ENCODE data around the gene GLTP. TPM values are rescaled to one million over a fixed set of nuclear protein-coding genes. Genes with fewer than 3 reads are reported as not detected.
A peak's percentile ranks its signal among the peaks of the same experiment; 100 is the strongest.
"Not testable (repeated sequence)": the region's sequence is repeated elsewhere in the genome, so short reads cannot be mapped to it uniquely, and the experiment has no call there.

Gene GLTP
- total and polyA plus RNA-seq, 7 experiments from 2014 or later, result 19.2 to 36.2 (median 22.3) TPM

GRCh38 chr12:109858764-109859163, 21.6 kb downstream of the GLTP start:
- DNase-seq (no peak), ATAC-seq (no peak)
- peaks cover 0 to 23% (median 3%) of the 10 kb centered on the region in 5 donors for H3K36me3 Mint-ChIP-seq
- Histone ChIP-seq H3K36me3 (ENCODE audit: control insufficient read depth in 2 of 3, insufficient read depth in 3 of 3, low read length in 3 of 3) (peaks cover 0 to 54% (median 10%) of the 10 kb centered on the region in 3 experiments), H3K4me3 (ENCODE audit: low read length) (no peak overlapping the region), H3K4me1 (ENCODE audit: control insufficient read depth in 2 of 2, insufficient read depth in 2 of 2, low read length in 2 of 2) (peaks cover 0 to 8% of the 10 kb centered on the region in 2 donors), H3K9me3 (ENCODE audit: control insufficient read depth in 2 of 3, low read length in 3 of 3) (no peaks in the 10 kb centered on the region), H3K27me3 (ENCODE audit: control insufficient read depth in 2 of 2, insufficient read depth in 2 of 2, low read length in 2 of 2) (no peaks in the 10 kb centered on the region), H3K27ac (ENCODE audit: low read depth, low read length) (peak overlapping the region; percentile 35)
- H3K9me3 Mint-ChIP-seq, result no peaks in the 10 kb centered on the region
- intact Hi-C loops (cut with micrococcal nuclease), result no loop called here
- POLR2A ChIA-PET, result interaction anchor here (0.7 to 1.3 kb wide), 2 partner anchors 8 to 20 kb away, joined by 4 to 5 read pairs; no protein-coding TSS in a partner anchor
- CTCF ChIA-PET, result interaction anchor here (1.4 kb wide), 1 partner anchor 54 kb away, joined by 6 read pairs; no protein-coding TSS in a partner anchor
- peaks cover 0 to 8% (median 6%) of the 10 kb centered on the region in 7 donors for H3K4me1 Mint-ChIP-seq
- peak overlapping the region in 3 of 9 donors; percentile 47 to 81 (median 80) for H3K27ac Mint-ChIP-seq
- no peaks in the 10 kb centered on the region for H3K27me3 Mint-ChIP-seq
- H3K4me3 Mint-ChIP-seq, result no peak overlapping the region

GRCh38 chr12:109857715-109858114, 22.6 kb downstream of the GLTP start:
- Mint-ChIP-seq H3K36me3 (peaks cover 0 to 24% (median 4%) of the 10 kb centered on the region in 5 donors), H3K27me3 (no peaks in the 10 kb centered on the region), H3K4me1 (peaks cover 0 to 8% (median 4%) of the 10 kb centered on the region in 7 donors), H3K27ac (peak overlapping the region in 2 of 9 donors; percentile 30 to 56), H3K4me3 (no peak overlapping the region), H3K9me3 (no peaks in the 10 kb centered on the region)
- no peaks in the 10 kb centered on the region for H3K4me1 ChIP-seq (ENCODE audit: control insufficient read depth in 2 of 2, insufficient read depth in 2 of 2, low read length in 2 of 2)
- peaks cover 0 to 57% (median 10%) of the 10 kb centered on the region in 3 experiments for H3K36me3 ChIP-seq (ENCODE audit: control insufficient read depth in 2 of 3, insufficient read depth in 3 of 3, low read length in 3 of 3)
- intact Hi-C loops (cut with micrococcal nuclease), result no loop called here
- no peak for ATAC-seq
- ChIA-PET POLR2A (interaction anchor here (1.0 to 1.3 kb wide), 2 partner anchors 9 to 21 kb away, joined by 5 read pairs; no protein-coding TSS in a partner anchor), CTCF (no interaction called here)
- no peak overlapping the region for H3K4me3 ChIP-seq (ENCODE audit: low read length)
- no peak for DNase-seq
- H3K9me3 ChIP-seq (ENCODE audit: control insufficient read depth in 2 of 3, low read length in 3 of 3), result no peaks in the 10 kb centered on the region
- no peak overlapping the region for H3K27ac ChIP-seq (ENCODE audit: low read depth, low read length)
- H3K27me3 ChIP-seq (ENCODE audit: control insufficient read depth in 2 of 2, insufficient read depth in 2 of 2, low read length in 2 of 2), result no peaks in the 10 kb centered on the region

- Histone ChIP-seq H3K4me3 (ENCODE audit: low read length) (no peak overlapping the region), H3K9me3 (ENCODE audit: control insufficient read depth in 2 of 3, low read length in 3 of 3) (no peaks in the 10 kb centered on the region), H3K4me1 (ENCODE audit: control insufficient read depth in 2 of 2, insufficient read depth in 2 of 2, low read length in 2 of 2) (no peaks in the 10 kb centered on the region), H3K27ac (ENCODE audit: low read depth, low read length) (no peak overlapping the region), H3K27me3 (ENCODE audit: control insufficient read depth in 2 of 2, insufficient read depth in 2 of 2, low read length in 2 of 2) (no peaks in the 10 kb centered on the region), H3K36me3 (ENCODE audit: control insufficient read depth in 2 of 3, insufficient read depth in 3 of 3, low read length in 3 of 3) (peaks cover 0 to 57% (median 10%) of the 10 kb centered on the region in 3 experiments)
- Mint-ChIP-seq H3K27ac (peak overlapping the region in 1 of 9 donors; percentile 32), H3K4me3 (no peak overlapping the region), H3K4me1 (peaks cover 0 to 8% (median 5%) of the 10 kb centered on the region in 7 donors), H3K36me3 (peaks cover 0 to 32% (median 4%) of the 10 kb centered on the region in 5 donors), H3K9me3 (no peaks in the 10 kb centered on the region), H3K27me3 (no peaks in the 10 kb centered on the region)
- CTCF ChIA-PET, result interaction anchor here (0.6 kb wide), 2 partner anchors 1150 to 1343 kb away, joined by 3 to 4 read pairs; no protein-coding TSS in a partner anchor
- POLR2A ChIA-PET, result no interaction called here
- intact Hi-C loops (cut with micrococcal nuclease), result no loop called here
- ATAC-seq (no peak), DNase-seq (no peak)
These were observed 25.0 kb downstream of the GLTP start for GRCh38 chr12:109855377-109855776.

GRCh38 chr12:109850518-109850917, 29.8 kb downstream of the GLTP start:
- intact Hi-C loops (cut with micrococcal nuclease); DNase-seq; H3K27me3 ChIP-seq (ENCODE audit: control insufficient read depth in 2 of 2, insufficient read depth in 2 of 2, low read length in 2 of 2); H3K27ac Mint-ChIP-seq; H3K36me3 Mint-ChIP-seq; POLR2A ChIA-PET; H3K4me3 Mint-ChIP-seq; H3K4me1 Mint-ChIP-seq; CTCF ChIA-PET; H3K9me3 Mint-ChIP-seq; H3K27ac ChIP-seq (ENCODE audit: low read depth, low read length); H3K9me3 ChIP-seq (ENCODE audit: control insufficient read depth in 2 of 3, low read length in 3 of 3); H3K4me1 ChIP-seq (ENCODE audit: control insufficient read depth in 2 of 2, insufficient read depth in 2 of 2, low read length in 2 of 2); ATAC-seq; H3K27me3 Mint-ChIP-seq; H3K4me3 ChIP-seq (ENCODE audit: low read length): not testable (repeated sequence)
- peaks cover 0 to 26% (median 0%) of the 10 kb centered on the region in 3 experiments for H3K36me3 ChIP-seq (ENCODE audit: control insufficient read depth in 2 of 3, insufficient read depth in 3 of 3, low read length in 3 of 3)

GRCh38 chr12:109847142-109847735, 33.1 kb downstream of the GLTP start:
- POLR2A ChIA-PET, result interaction anchor here (0.6 kb wide), 2 partner anchors 8 to 53 kb away, joined by 3 read pairs; partner anchors contain the start of gene TCHP
- Mint-ChIP-seq H3K27ac (peak overlapping the region in 1 of 9 donors; percentile 37), H3K36me3 (peaks cover 0 to 5% (median 0%) of the 10 kb centered on the region in 5 donors), H3K4me3 (no peak overlapping the region), H3K4me1 (peaks cover 0 to 10% (median 0%) of the 10 kb centered on the region in 7 donors), H3K9me3 (no peaks in the 10 kb centered on the region), H3K27me3 (no peaks in the 10 kb centered on the region)
- H3K27ac ChIP-seq (ENCODE audit: low read depth, low read length), result no peak overlapping the region
- H3K9me3 ChIP-seq (ENCODE audit: control insufficient read depth in 2 of 3, low read length in 3 of 3), result no peaks in the 10 kb centered on the region
- ATAC-seq, result peak; percentile 55
- CTCF ChIA-PET, result interaction anchor here (0.7 to 1.3 kb wide), 3 partner anchors 167 to 957 kb away, joined by 3 to 6 read pairs (median 4); no protein-coding TSS in a partner anchor
- DNase-seq, result no peak
- intact Hi-C loops (cut with micrococcal nuclease), result no loop called here
- no peaks in the 10 kb centered on the region for H3K4me1 ChIP-seq (ENCODE audit: control insufficient read depth in 2 of 2, insufficient read depth in 2 of 2, low read length in 2 of 2)
- H3K36me3 ChIP-seq (ENCODE audit: control insufficient read depth in 2 of 3, insufficient read depth in 3 of 3, low read length in 3 of 3), result peaks cover 0 to 5% (median 0%) of the 10 kb centered on the region in 3 experiments
- no peak overlapping the region for H3K4me3 ChIP-seq (ENCODE audit: low read length)
- H3K27me3 ChIP-seq (ENCODE audit: control insufficient read depth in 2 of 2, insufficient read depth in 2 of 2, low read length in 2 of 2), result no peaks in the 10 kb centered on the region

GRCh38 chr12:109845824-109846205, 34.5 kb downstream of the GLTP start:
- Histone ChIP-seq H3K4me3 (ENCODE audit: low read length) (no peak overlapping the region), H3K36me3 (ENCODE audit: control insufficient read depth in 2 of 3, insufficient read depth in 3 of 3, low read length in 3 of 3) (no peaks in the 10 kb centered on the region), H3K9me3 (ENCODE audit: control insufficient read depth in 2 of 3, low read length in 3 of 3) (no peaks in the 10 kb centered on the region), H3K27me3 (ENCODE audit: control insufficient read depth in 2 of 2, insufficient read depth in 2 of 2, low read length in 2 of 2) (no peaks in the 10 kb centered on the region), H3K4me1 (ENCODE audit: control insufficient read depth in 2 of 2, insufficient read depth in 2 of 2, low read length in 2 of 2) (no peaks in the 10 kb centered on the region), H3K27ac (ENCODE audit: low read depth, low read length) (no peak overlapping the region)
- Mint-ChIP-seq H3K9me3 (no peaks in the 10 kb centered on the region), H3K4me3 (peak overlapping the region in 4 of 10 donors; percentile 32 to 70 (median 58)), H3K4me1 (peaks cover 0 to 10% (median 0%) of the 10 kb centered on the region in 7 donors), H3K27me3 (no peaks in the 10 kb centered on the region), H3K27ac (no peak overlapping the region), H3K36me3 (peaks cover 0 to under 1% (median 0%) of the 10 kb centered on the region in 5 donors)
- DNase-seq, result no peak
- CTCF ChIA-PET, result interaction anchor here (0.7 to 2.0 kb wide), 14 partner anchors 8 to 413 kb away, joined by 3 to 14 read pairs (median 4); no protein-coding TSS in a partner anchor
- intact Hi-C loops (cut with micrococcal nuclease), result loop anchor here (1.0 to 2.0 kb wide), 3 partner anchors 35 to 249 kb away; partner anchors contain the start of gene GLTP (in 2 of the 2)
- POLR2A ChIA-PET, result interaction anchor here (0.8 kb wide), 1 partner anchor 35 kb away, joined by 4 read pairs; no protein-coding TSS in a partner anchor
- no peak for ATAC-seq

Measured in naive thymus-derived CD4-positive, alpha-beta T cell (primary cell).